ENCODE results near the gene STK17B. TPM values are rescaled to one million over a fixed set of nuclear protein-coding genes. Genes with fewer than 3 reads are reported as not detected.
"Not testable (repeated sequence)": the region's sequence is repeated elsewhere in the genome, so short reads cannot be mapped to it uniquely, and the experiment has no call there.

Gene STK17B
- total and polyA plus RNA-seq, 4 donors = 9.0 to 73.7 (median 27.2) TPM

DNA sequence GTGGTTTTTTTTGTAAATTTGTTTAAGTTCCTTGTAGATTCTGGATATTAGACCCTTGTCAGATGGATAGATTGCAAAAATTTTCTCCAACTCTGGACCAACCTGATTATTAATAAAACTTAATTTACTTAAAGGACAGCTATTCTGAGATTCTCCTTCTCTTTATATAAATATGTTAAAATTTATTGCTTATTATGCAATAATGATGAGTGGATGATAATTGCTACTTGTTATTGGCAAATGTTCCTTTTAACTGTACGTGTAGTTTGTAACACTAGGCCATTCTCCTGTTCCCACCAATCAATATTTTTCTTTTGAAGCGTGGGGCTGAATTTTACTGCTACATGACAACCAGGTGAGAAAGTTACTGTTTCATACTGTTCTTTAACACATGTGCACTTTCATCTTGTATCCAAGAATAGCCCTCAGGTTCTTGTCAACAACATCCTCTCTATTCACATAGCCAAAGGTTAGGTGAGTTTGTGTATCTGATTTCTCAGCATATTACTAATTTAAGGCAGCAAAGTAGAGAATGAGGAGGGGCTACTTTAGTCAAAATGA is 16.6 kb upstream of the STK17B start:
- Histone ChIP-seq H3K27ac (ENCODE audit: low read depth in 1 of 2, low read length in 1 of 2) (no peak overlapping the region), H3K9ac (ENCODE audit: insufficient read depth in 1 of 2, low read length in 2 of 2) (no peak overlapping the region), H3K36me3 (ENCODE audit: control insufficient read depth in 4 of 4, insufficient read depth in 4 of 4, low read length in 4 of 4) (no peaks in the 10 kb centered on the region), H3K4me3 (no peak overlapping the region), H3K9me3 (ENCODE audit: control insufficient read depth in 4 of 4, insufficient read depth in 3 of 4, low read length in 3 of 4) (no peaks in the 10 kb centered on the region), H3K27me3 (ENCODE audit: control insufficient read depth in 3 of 3, insufficient read depth in 3 of 3, low read length in 2 of 3) (no peaks in the 10 kb centered on the region), H3K4me1 (ENCODE audit: control insufficient read depth in 5 of 5, insufficient read depth in 5 of 5, low read length in 5 of 5) (no peaks in the 10 kb centered on the region)
- TF ChIP-seq, protein P1, sequence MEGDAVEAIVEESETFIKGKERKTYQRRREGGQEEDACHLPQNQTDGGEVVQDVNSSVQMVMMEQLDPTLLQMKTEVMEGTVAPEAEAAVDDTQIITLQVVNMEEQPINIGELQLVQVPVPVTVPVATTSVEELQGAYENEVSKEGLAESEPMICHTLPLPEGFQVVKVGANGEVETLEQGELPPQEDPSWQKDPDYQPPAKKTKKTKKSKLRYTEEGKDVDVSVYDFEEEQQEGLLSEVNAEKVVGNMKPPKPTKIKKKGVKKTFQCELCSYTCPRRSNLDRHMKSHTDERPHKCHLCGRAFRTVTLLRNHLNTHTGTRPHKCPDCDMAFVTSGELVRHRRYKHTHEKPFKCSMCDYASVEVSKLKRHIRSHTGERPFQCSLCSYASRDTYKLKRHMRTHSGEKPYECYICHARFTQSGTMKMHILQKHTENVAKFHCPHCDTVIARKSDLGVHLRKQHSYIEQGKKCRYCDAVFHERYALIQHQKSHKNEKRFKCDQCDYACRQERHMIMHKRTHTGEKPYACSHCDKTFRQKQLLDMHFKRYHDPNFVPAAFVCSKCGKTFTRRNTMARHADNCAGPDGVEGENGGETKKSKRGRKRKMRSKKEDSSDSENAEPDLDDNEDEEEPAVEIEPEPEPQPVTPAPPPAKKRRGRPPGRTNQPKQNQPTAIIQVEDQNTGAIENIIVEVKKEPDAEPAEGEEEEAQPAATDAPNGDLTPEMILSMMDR (IDR thresholded peaks at IDR 0.05; ENCODE audit: control extremely low read depth, extremely low read depth) = no peak
- ATAC-seq (ENCODE audit: insufficient read depth, low FRiP score) (no peak), DNase-seq (no peak)
- WGBS, 2 donors = 88 to 94% methylated on average over 2 of the region's 2 CpGs

DNA sequence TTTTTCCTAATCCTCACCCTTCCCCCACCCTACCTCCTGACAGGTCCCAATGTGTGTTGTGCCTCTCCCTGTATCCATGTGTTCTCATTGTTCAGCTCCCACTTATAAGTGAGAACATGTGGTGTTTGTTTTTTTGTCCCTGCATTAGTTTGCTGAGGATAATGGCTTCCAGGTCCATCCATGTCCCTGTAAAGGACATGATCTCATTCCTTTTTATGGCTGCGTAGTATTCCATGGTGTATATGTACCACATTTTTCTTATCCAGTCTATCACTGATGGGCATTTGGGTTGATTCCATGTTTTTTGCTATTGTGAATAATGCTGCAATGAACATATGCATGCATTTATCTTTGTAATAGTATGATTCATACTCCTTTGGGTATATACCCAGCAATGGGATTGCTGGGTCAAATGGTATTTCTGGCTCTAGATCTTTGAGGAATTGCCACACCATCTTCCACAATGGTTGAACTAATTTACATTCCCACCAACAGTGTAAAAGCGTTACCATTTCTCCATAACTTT is 15.9 kb upstream of the STK17B start:
- H3K36me3 ChIP-seq (ENCODE audit: control insufficient read depth in 4 of 4, insufficient read depth in 4 of 4, low read length in 4 of 4); ATAC-seq (ENCODE audit: insufficient read depth, low FRiP score); H3K9me3 ChIP-seq (ENCODE audit: control insufficient read depth in 4 of 4, insufficient read depth in 3 of 4, low read length in 3 of 4); H3K27me3 ChIP-seq (ENCODE audit: control insufficient read depth in 3 of 3, insufficient read depth in 3 of 3, low read length in 2 of 3); H3K27ac ChIP-seq (ENCODE audit: low read depth in 1 of 2, low read length in 1 of 2); H3K4me3 ChIP-seq; H3K4me1 ChIP-seq (ENCODE audit: control insufficient read depth in 5 of 5, insufficient read depth in 5 of 5, low read length in 5 of 5); H3K9ac ChIP-seq (ENCODE audit: insufficient read depth in 1 of 2, low read length in 2 of 2); DNase-seq: not testable (repeated sequence)
- WGBS, 2 donors = 99% methylated on average over 2 of the region's 2 CpGs

DNA sequence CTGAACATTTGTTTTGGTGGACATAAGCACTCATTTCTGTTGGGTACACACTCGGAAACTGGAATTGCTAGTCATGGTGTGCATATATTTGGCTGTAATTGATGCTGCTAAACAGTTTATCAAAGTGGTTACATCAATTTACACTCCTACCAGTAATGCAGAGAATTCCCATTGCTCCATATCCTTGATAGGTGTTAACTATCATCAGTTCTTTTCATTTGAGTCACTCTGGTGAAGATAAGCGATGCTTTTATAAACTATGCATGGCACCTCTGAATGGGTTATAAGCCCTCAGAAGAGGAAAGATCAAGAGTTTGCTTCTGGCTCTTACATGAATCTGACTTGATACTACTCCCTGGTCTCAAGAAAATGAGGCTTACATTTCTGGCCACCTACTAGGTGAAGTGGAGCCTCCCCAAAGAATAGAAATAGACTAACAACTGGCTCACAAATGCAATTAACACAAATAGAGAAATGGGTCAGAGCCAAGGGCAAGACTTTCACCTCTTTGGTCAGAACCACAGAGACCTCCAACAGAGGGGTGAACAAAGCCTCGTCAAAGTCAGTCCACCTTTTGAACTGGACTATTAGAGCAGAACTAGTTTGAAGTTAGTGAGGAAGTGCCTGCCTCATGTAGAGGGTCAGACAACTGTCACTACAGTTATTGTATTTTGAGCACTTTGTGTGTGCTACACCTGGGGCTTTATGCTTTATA is 15.0 kb upstream of the STK17B start:
- Histone ChIP-seq H3K9me3 (ENCODE audit: control insufficient read depth in 4 of 4, insufficient read depth in 3 of 4, low read length in 3 of 4) (no peaks in the 10 kb centered on the region), H3K27ac (ENCODE audit: low read depth in 1 of 2, low read length in 1 of 2) (no peak overlapping the region), H3K36me3 (ENCODE audit: control insufficient read depth in 4 of 4, insufficient read depth in 4 of 4, low read length in 4 of 4) (no peaks in the 10 kb centered on the region), H3K27me3 (ENCODE audit: control insufficient read depth in 3 of 3, insufficient read depth in 3 of 3, low read length in 2 of 3) (no peaks in the 10 kb centered on the region), H3K4me1 (ENCODE audit: control insufficient read depth in 5 of 5, insufficient read depth in 5 of 5, low read length in 5 of 5) (no peaks in the 10 kb centered on the region), H3K4me3 (no peak overlapping the region), H3K9ac (ENCODE audit: insufficient read depth in 1 of 2, low read length in 2 of 2) (no peak overlapping the region)
- DNase-seq (no peak), ATAC-seq (ENCODE audit: insufficient read depth, low FRiP score) (no peak)
- 88 to 96% methylated on average over 3 of the region's 3 CpGs for WGBS, 2 donors
- TF ChIP-seq, protein P1 (IDR thresholded peaks at IDR 0.05; ENCODE audit: control extremely low read depth, extremely low read depth) = no peak

DNA sequence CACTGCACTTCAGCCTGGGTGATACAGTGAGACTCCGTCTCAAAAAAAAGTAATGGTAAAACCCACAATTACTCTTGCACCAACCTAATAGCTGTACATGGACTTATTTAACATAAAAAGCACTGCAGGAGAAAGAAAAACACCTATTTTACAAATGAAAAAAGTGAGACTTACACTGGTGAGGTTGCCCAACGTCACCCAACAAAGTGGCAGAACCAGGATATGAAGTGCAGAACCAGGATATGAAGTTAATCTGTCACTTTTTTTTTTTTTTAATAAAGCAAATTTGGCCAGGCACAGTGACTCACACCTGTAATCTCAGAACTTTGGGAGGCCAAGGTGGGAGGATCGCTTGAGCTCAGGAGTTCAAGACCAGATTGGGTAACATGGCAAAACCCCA is 13.5 kb upstream of the STK17B start:
- Histone ChIP-seq H3K27me3 (ENCODE audit: control insufficient read depth in 3 of 3, insufficient read depth in 3 of 3, low read length in 2 of 3) (no peaks in the 10 kb centered on the region), H3K9me3 (ENCODE audit: control insufficient read depth in 4 of 4, insufficient read depth in 3 of 4, low read length in 3 of 4) (no peaks in the 10 kb centered on the region), H3K4me1 (ENCODE audit: control insufficient read depth in 5 of 5, insufficient read depth in 5 of 5, low read length in 5 of 5) (no peaks in the 10 kb centered on the region), H3K36me3 (ENCODE audit: control insufficient read depth in 4 of 4, insufficient read depth in 4 of 4, low read length in 4 of 4) (no peaks in the 10 kb centered on the region), H3K4me3 (no peak overlapping the region), H3K9ac (ENCODE audit: insufficient read depth in 1 of 2, low read length in 2 of 2) (no peak overlapping the region), H3K27ac (ENCODE audit: low read depth in 1 of 2, low read length in 1 of 2) (no peak overlapping the region)
- 90 to 97% methylated on average over 3 of the region's 3 CpGs for WGBS, 2 donors
- DNase-seq (no peak), ATAC-seq (ENCODE audit: insufficient read depth, low FRiP score) (no peak)
- TF ChIP-seq, protein P1 (IDR thresholded peaks at IDR 0.05; ENCODE audit: control extremely low read depth, extremely low read depth) = no peak

Measured in lung (tissue), 12 donors.